ENCODE results near the gene FASN.

Gene FASN

GRCh38 chr17:82072827-82073226 lies 25.2 kb downstream of the FASN start:
- no peak for DNase-seq (ENCODE audit: low read depth)
- H3K4me3 ChIP-seq (ENCODE audit: control insufficient read depth, low read depth, low read length), result no peak overlapping the region
- no peak for TF ChIP-seq CTCF (conservative IDR thresholded peaks at IDR 0.05; ENCODE audit: control insufficient read depth, insufficient read depth, low read depth, low read length)

DNA sequence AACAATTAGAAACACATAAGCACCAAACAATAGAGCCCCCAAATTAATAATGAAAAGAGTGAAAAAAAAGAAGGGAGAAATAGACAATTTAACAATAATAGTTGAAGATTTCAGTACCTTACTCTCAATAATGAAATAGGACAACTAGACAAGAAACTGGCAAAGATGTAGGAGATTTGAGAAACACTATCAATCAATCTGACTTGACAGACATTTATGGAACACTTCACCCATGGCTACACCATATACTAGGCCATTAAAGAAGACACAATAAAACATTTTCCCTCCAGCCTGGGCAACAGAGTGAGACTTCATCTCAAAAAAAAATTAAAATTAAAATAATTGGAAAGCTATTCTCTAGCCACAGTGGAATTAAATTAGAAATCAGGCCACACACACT lies 27.4 kb downstream of the FASN start:
- no peak for TF ChIP-seq CTCF (conservative IDR thresholded peaks at IDR 0.05; ENCODE audit: control insufficient read depth, insufficient read depth, low read depth, low read length)
- no peak for DNase-seq (ENCODE audit: low read depth)
- no peak overlapping the region for H3K4me3 ChIP-seq (ENCODE audit: control insufficient read depth, low read depth, low read length)

DNA sequence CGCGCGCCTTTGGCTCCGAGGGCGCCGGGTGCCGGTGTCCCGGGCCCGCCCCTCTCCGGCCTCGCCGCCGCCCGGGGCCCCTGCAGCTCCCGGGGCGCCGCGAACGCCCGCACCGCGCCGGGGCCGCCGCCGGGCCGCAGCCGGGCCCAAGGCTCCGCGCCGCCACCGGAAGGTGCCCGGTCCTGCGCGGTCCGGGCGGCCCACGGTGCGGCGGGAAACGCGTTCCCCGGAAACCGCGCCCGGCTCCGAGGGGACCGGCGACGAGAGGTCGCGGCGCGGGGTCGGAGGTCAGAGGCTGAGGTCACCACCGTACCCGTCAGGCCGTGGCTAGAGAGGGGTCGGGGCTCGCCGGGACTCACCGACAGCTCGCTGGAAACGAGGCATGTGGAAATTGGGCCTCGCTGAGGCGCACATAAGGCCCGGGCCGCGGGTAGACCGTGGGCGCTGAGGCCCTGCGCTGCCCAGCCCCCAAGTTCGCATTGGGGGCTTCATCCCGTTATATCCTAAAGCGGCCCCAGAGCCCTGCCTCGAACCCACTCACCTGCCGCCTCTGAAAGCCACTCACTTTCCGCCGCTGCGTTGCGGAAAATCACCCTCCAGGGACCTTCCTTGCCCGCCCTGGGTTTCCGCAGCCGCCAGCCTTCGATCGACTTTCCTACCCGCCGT lies 32.3 kb downstream of the FASN start, which contains the start of gene DUS1L:
TSS of gene DUS1L (minus strand) at position 167 of the 666 bp plus-strand sequence. CDS start 745 bp downstream, outside the sequence.
- peak; percentile 35 for DNase-seq (ENCODE audit: low read depth)
- H3K4me3 ChIP-seq (ENCODE audit: control insufficient read depth, low read depth, low read length), result peak within 1 kb of the TSS; percentile 70
- TF ChIP-seq CTCF (conservative IDR thresholded peaks at IDR 0.05; ENCODE audit: control insufficient read depth, insufficient read depth, low read depth, low read length), result no peak

GRCh38 chr17:82065193-82065637 lies 32.8 kb downstream of the FASN start:
- peak overlapping the region; percentile 70 for H3K4me3 ChIP-seq (ENCODE audit: control insufficient read depth, low read depth, low read length)
- DNase-seq (ENCODE audit: low read depth), result no peak
- no peak for TF ChIP-seq CTCF (conservative IDR thresholded peaks at IDR 0.05; ENCODE audit: control insufficient read depth, insufficient read depth, low read depth, low read length)

- DNase-seq (ENCODE audit: low read depth), result no peak
- no peak for TF ChIP-seq CTCF (conservative IDR thresholded peaks at IDR 0.05; ENCODE audit: control insufficient read depth, insufficient read depth, low read depth, low read length)
- H3K4me3 ChIP-seq (ENCODE audit: control insufficient read depth, low read depth, low read length), result peak overlapping the region; percentile 70
Observed at GRCh38 chr17:82064433-82065192, 33.4 kb downstream of the FASN start.

- H3K4me3 ChIP-seq (ENCODE audit: control insufficient read depth, low read depth, low read length), result peak overlapping the region; percentile 70
- DNase-seq (ENCODE audit: low read depth), result no peak
- no peak for TF ChIP-seq CTCF (conservative IDR thresholded peaks at IDR 0.05; ENCODE audit: control insufficient read depth, insufficient read depth, low read depth, low read length)
Observed at GRCh38 chr17:82063424-82064415, 34.3 kb downstream of the FASN start.

Data from fibroblast of mammary gland (primary cell).